Frontal cortex (tissue), 4 donors: ENCODE results near the gene TMEM25. TPM values are rescaled to one million over a fixed set of nuclear protein-coding genes. Genes with fewer than 3 reads are reported as not detected.
"Not testable (repeated sequence)": the region's sequence is repeated elsewhere in the genome, so short reads cannot be mapped to it uniquely, and the experiment has no call there.

ENCODE experiments used
- DNase-seq, 2 donors: peaks; one replicate each; pipeline ENCODE4 v3.0.0; 2012; ENCODE audit warnings: low spot score in 2 of 2
- FAIRE-seq: peaks from 2 replicates; lab custom pipeline; 2012; peaks lifted over from hg19 to GRCh38; lab: Jason Lieb, UNC
- total RNA-seq: library from RNA; depleted of rRNA; stranded (reverse); fragments of >200 nt; gene quantifications from one replicate; pipeline ENCODE4 v1.2.3, GENCODE V29; 2014
- donor health status: control.
- donor health status: control.
- donor health status: control.

TMEM25 gene
- total RNA-seq, 1 donor from 2014 or later = 27.3 TPM

- FAIRE-seq (no peak), DNase-seq (peak; percentile 66 to 77)
These were observed 41.3 kb downstream of the TMEM25 start, which contains the start of gene ARCN1 for GRCh38 chr11:118572061-118572980. ARCN1 (plus strand) TSS chr11:118572409; CDS start chr11:118572548, 139 bp downstream.

GRCh38 chr11:118572981-118573550 is 42.1 kb downstream of the TMEM25 start:
- FAIRE-seq = no peak

GRCh38 chr11:118574636-118575035 is 43.6 kb downstream of the TMEM25 start:
- FAIRE-seq = no peak
- DNase-seq = no peak

More at GRCh38 chr11:118572981-118573550, 42.1 kb downstream of the TMEM25 start:
- no peak for DNase-seq

GRCh38 chr11:118577995-118578394 is 47.0 kb downstream of the TMEM25 start:
- FAIRE-seq = not testable (repeated sequence)

GRCh38 chr11:118581057-118581456 is 50.1 kb downstream of the TMEM25 start:
- FAIRE-seq (no peak), DNase-seq (no peak)

More at GRCh38 chr11:118577995-118578394, 47.0 kb downstream of the TMEM25 start:
- not testable (repeated sequence) for DNase-seq

Other genes with a start within 250 kb of the TMEM25 start
- gene CD3E, start 226.5 kb upstream of the TMEM25 start, total RNA-seq = not detected
- not detected for gene CD3D, start 188.5 kb upstream of the TMEM25 start, total RNA-seq
- gene CD3G, start 186.8 kb upstream of the TMEM25 start, total RNA-seq = not detected
- gene UBE4A, start 171.6 kb upstream of the TMEM25 start, total RNA-seq = 58.3 TPM
- 76.2 TPM for gene ATP5MG, start 129.6 kb upstream of the TMEM25 start, total RNA-seq
- 35.9 TPM for gene KMT2A, start 94.7 kb upstream of the TMEM25 start, total RNA-seq
- gene TTC36, start 3.7 kb upstream of the TMEM25 start, total RNA-seq = 2.4 TPM
- gene IFT46, start 34.7 kb downstream of the TMEM25 start, total RNA-seq = 69.7 TPM
- gene ARCN1, start 41.2 kb downstream of the TMEM25 start, total RNA-seq = 71.3 TPM
- 53.8 TPM for gene PHLDB1, start 76.4 kb downstream of the TMEM25 start, total RNA-seq
- gene TREH, start 148.5 kb downstream of the TMEM25 start, total RNA-seq = not detected